ENCODE measurements around the gene IL17B.

GRCh38 chr5:149353911-149354310 lies 25.2 kb downstream of the IL17B start:
- TF ChIP-seq, protein P1, sequence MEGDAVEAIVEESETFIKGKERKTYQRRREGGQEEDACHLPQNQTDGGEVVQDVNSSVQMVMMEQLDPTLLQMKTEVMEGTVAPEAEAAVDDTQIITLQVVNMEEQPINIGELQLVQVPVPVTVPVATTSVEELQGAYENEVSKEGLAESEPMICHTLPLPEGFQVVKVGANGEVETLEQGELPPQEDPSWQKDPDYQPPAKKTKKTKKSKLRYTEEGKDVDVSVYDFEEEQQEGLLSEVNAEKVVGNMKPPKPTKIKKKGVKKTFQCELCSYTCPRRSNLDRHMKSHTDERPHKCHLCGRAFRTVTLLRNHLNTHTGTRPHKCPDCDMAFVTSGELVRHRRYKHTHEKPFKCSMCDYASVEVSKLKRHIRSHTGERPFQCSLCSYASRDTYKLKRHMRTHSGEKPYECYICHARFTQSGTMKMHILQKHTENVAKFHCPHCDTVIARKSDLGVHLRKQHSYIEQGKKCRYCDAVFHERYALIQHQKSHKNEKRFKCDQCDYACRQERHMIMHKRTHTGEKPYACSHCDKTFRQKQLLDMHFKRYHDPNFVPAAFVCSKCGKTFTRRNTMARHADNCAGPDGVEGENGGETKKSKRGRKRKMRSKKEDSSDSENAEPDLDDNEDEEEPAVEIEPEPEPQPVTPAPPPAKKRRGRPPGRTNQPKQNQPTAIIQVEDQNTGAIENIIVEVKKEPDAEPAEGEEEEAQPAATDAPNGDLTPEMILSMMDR (IDR thresholded peaks at IDR 0.05): no peak
- TF ChIP-seq POLR2AphosphoS5 (IDR thresholded peaks at IDR 0.05) (no peak), EP300 (IDR thresholded peaks at IDR 0.05) (no peak), POLR2A (IDR thresholded peaks at IDR 0.05) (no peak)
